CD4-positive, alpha-beta T cell treated with Interleukin-1 beta for 1 hour (primary cell): ENCODE measurements around the gene AKNA.
A peak's percentile ranks its signal among the peaks of the same experiment; 100 is the strongest.

Experiments
- DNase-seq, 2 donors: peaks; one replicate each; pipeline ENCODE4 v3.0.0-alpha.2; 2020 to 2022

The AKNA gene

DNA sequence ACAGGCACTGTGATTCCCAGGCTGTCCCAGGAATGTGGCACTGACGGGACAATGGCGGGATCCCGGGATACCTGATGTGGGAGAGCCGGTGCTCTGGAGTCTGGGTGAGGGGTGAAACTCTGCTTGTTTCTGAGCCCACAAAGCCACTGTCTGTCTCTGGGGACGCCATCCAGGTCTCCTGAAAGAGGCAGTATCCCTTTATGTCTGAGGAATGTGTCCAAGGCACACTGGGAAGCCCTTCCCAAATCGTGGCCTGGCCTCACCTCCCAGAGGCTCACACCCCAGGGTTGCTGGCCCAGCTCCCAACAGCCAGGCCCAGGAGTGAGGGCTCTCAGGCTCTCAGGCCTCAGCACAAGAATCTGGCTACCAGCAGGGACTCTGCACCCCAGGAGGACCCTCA, 31.0 kb downstream of the AKNA start:
- no peak for DNase-seq

DNA sequence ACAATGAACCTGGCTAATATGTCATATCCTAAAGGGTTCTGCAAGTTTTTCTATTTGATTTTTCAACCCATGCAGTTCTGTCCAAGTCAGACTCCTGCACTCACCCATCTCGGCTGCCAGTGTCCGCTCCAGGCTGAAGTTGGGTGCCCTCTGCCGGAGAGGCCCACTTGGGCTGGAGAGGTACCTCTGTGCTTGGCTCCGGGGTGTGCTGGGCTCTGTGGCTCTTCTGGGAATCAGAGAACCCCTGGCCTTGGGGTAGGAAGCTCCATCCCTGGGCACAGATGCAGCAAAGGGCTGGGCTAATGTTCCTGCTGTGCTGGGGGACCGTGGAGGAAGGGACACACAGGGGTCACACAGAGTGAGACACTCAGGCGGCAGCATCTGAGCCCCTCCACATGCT, 32.0 kb downstream of the AKNA start:
- no peak for DNase-seq

DNA sequence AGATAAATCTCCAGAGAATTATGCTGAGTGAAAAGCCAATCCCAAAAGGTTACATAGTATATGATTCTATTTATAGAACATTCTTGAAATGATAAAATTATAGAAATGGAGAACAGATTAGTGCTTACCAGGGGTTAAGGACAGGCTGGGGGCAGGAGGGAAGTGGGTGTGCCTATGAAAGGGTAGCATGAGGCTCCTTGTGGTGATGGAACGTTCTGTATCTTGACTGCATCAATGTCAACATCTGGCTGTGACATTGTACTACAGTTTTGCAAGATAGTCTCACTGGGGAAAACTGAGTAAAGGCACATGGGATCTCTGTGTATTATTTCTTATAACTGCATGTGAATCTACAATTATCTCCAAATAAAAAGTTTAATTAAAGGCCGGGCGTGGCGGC, 35.9 kb downstream of the AKNA start:
- DNase-seq = no peak

DNA sequence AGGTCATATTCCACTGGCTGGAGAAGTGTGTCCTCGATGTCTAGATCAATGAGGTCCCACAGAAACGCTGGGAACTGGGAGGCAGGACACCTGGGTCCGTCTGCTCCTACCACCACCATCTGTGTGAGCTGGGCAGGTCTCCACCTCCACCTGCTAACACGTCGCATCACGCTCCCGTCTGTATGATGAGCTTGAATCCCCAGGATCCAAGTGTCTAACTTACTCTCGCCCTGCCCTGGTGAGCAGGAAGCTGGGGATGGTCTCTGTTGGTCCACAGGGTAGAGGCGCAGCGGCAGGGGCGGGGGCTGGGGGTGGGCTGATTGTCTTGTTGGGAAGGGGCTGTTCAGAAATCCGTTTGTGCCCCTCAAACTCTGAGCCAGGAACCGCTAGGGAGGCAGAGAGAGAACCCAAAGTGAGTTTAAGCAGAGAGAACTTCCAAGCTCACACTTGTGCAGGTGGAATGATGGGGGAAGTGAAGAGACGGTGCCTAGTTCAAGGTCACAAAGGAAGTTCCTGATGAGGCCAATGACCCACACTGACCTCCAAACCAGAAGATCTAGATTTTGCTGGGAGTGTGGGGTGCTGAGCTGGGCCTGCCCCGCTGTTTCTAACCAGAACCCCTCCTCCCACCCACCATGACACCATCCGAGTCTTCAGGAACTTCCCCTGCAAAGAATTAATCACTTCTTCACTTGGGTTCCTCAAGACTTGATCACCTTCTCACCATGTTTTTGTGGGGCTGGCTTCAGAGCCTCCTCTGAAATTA, 37.0 kb downstream of the AKNA start:
- DNase-seq = no peak

DNA sequence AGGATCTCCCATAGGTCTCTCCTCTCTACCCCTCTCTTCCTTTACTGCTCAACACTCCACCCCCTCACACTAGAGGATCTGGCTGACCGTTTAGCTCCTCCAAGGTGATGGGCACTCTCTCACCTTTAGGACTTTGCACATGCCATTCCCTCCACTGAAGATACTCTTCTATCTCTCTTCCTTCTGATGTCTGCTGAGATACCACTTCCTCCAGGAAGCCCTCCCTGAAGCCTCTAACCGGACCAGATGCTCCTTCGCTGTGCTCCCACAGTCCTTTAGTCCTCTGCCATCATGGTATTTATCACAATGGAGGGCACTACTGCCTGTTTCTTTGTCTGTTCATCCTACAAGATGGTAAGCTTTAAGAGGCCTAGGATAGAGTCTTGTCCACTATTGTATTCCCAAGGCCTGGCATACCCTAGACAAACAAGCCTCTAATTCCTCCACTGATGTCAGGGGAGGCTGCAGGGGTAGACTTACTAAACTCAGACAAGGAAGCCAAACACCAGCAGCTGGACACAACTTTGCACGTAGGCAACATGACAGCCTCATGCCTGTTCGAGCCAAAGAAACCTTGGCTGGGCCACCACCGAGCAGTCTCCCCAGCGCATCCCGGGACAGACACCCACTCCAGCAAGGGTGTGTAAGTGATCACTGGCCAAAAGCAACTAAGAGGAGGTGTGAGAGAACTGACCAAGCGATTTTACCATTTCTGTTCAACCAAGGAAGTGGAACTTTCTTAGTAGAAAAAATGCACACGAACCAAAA, 37.9 kb downstream of the AKNA start:
- DNase-seq = no peak

DNA sequence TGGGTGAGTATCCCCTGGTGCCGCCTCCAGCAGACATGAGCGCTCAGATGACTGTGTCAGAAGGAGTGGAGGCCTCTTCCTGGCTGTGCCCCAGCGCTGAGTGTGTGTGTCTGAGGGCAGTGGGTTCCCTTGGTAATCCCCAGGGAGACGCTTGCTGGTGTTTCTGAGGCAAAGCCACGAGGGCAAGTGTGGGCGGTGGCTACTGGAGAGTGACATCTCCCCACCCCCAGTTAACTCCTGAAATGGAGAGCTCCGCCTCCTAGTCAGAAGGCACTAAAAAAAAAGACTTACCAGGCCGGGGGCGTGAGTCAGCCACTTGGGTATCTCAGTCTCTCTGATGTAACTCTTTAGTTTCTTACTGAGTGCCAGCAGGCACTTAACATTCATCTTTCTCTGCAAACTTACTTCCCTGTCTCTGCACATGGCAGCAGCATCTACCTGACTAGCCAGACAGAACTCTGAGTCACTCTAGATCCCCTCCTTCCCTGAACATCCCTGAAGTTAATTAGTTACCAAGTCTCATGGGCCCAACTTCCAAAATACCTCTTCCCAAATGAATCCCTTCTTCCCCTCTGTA, 38.8 kb downstream of the AKNA start:
- DNase-seq = peak; percentile 55 to 83

DNA sequence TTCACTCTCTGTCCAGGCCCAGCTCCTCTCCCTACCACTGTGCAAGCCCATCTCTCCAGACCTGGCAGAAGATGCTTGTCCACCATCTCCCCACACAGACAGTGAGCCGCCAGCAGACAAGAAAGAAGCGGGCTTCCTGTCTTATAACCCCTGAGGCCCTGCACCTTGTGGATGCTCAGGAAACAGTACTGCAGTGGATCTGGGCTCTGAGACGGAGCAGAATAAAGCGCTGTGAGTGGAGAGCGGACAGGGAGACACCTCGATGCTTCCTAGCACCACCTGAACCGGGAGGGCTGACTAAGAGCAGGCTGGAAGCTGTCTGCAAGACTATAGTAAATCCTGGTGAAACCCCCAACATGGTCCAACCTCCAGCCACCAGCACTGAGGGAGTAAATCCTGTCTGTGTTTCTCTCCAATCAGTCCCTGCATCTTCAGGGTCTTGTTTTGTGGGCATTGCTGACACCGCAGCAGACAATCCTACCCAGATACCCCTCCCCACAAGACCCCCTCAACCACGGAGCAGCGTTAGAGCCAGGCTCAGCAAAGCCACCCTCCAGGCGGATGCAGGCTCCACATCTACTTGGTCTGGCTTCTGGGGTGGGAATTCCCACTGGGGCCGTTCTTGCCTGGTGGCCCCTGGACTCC, 39.4 kb downstream of the AKNA start:
- DNase-seq = no peak

DNA sequence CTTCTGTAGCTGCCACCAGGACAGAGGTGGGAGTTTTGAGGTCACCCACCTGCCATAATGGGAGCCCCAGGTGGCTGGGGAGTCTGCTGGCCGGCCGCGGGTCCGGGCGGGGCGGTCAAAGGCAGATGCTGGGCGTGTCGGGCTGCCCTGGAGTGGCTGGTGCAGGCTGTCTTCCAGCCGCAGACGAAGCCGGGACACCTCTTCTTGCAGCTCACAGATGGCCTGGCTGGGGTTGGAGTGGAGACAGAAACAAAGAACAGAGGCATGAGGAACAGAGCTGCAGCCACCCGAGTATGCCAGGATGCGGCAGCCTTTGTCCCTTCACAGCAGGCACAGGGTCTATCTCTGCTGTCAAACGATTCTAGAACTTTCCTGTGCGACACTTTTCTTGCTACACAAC, 40.1 kb downstream of the AKNA start:
- no peak for DNase-seq

DNA sequence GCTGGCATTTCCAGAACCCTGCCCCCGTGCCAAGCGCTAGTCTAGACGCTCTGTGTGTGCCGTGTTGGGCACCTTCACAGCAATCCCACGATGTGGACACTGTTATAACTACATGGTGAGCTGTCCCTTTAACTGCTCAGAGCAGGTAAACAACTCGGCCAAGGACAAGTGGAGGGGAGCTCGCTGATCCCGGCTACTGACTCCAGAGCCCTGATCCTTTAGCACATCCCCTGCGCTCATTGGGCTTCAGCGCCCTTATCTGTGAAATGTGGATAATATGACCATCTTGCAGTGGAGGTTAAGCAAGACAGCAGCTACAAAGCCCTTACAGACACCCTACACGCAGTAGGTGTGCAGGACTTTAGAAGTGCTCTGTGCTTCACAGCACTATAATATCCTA, 41.6 kb downstream of the AKNA start:
- no peak for DNase-seq

DNA sequence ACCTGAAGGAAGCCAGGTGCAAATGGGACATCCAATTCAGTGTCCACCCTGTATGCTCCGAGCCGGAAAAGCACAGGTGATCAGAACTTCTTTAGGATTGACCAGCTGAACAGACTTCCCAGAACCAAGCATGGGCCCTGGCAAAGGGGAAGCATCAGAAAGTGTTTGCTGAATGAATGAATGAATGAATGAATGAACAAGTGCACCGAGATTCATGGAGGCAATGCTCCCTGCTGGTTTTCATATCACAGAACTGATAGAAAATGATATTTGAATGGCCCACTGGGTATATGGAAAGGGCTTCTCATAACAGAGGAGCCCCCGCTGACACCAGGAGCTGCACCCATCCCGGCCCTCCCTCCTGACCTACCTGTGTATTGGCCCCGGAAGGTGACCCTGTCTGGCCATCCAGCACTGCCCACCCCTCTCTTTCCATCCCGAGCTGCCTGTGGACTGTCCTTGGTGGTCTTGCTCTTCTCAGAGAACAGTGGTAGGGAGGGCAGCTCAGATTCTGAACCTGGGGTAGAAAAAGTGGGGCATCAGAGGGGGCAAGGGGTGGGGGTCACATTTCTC, 42.2 kb downstream of the AKNA start:
- no peak for DNase-seq

DNA sequence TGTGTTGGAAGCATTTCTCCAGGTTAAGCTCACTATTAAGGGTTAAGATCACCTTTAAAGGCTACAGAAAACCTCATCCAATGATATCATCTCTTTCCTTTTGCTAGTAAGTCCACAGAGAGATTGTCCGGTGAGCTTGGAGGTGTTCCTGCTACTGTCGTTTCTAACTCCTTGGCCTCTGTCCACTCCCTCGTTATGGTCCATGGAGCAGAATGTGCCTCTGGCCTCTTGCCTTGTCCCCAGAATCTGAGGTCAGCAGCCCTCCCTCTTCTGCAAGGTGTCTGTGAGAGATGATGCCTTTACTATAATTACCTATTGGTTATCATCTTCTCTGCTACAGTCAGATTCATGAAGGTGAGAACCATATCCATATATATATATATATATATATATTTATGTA, 43.1 kb downstream of the AKNA start:
- no peak for DNase-seq

DNA sequence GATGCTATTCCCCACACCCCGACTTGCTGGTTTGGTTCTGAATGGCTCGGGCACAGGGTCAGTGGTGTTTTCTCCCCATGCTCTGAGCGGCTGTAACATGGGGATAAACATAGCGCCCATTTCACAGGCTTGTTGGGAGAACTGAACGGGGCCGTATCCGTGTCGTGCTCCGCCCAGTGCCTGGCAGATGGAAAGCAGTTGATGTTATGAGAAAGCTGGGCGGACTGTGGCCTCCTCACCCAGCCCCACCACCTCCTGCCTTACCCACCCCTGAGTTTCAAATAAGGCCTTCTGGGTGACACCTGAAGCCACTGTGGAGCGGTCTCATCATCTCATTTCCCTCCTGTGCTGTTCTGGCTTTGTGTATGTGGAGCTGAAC, 43.6 kb downstream of the AKNA start:
- DNase-seq = no peak

DNA sequence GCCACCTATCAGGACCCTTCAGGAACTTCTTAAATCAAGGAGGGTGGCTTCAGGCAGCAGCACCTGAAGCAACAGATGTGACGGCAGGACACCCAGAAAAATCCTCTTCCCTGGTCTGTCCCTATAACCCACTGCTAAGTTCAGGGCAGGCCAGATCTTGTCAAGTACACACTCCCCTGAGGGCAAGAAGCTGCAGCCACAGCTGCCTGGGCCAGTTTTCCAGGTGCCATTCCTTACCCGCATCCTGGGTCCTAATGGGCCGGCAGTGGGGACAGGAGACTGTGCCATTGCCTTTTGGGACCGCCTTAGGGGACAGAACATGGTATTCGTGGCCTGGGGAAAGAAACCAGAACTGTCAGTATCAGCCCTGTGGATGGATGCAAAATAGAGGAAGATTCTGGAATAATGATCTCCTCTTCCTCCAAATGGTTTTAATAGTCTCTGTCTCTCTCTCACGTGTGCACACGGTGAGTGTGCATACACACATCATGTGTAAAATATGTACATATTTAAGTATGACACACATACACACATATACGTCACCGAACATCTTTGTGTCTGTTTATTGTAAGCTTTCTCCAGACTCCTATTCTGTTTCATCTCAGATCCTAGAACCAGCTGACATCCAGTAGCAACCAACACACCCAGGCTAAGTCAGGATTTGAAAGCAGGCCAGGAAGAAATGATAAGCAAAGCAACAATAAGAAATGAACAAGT, 44.2 kb downstream of the AKNA start:
- DNase-seq = no peak

DNA sequence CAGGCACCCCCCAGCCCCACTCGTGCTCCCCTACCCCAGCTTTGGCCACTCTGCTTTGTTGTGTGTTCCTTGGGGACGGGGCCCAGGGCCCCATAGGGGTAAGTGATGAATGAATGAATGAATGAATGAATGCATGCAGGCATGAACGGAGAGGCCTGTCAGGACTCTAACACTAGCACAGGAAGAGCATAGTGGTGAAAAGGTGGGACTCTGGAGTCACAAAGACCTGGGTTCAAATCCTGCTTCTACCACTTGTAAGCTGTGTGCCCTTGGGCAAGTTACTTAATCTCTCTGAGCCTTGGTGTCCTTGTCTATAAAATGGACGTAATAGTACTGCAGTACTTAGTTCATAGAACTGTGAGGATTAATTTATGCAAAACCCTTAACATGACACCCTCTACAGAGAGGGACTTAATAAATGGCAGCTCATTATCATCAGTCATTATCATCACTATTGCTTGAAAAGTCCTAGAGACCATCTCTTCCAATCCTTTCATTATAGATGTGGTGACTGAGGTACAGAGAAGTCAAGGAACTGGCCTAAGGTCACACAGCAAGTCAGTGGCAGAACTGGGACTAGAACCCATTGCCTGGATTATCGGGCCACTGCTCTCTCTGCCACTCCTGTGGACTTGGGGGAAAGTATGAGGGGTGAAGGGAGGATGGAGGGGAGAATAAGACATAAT, 44.9 kb downstream of the AKNA start:
- DNase-seq = no peak

DNA sequence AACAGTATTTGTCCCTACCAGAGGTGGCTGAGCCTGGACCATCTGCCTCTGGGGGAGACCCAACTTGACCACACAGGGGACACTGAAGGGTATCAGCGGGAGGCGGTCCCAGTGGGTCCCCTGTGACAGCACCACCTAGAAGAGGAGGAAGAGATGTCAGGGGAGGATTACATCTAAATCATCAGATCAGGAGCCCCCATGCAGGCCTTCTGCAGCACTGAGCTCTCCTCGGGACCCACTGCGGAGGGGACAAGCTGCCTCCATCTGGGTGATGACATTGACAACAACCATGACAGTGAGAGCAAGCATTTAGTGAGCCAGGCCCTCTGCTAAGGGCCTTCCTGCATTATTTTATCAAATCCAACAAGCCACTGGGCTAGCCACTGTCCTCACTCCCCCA, 45.8 kb downstream of the AKNA start:
- DNase-seq = no peak

DNA sequence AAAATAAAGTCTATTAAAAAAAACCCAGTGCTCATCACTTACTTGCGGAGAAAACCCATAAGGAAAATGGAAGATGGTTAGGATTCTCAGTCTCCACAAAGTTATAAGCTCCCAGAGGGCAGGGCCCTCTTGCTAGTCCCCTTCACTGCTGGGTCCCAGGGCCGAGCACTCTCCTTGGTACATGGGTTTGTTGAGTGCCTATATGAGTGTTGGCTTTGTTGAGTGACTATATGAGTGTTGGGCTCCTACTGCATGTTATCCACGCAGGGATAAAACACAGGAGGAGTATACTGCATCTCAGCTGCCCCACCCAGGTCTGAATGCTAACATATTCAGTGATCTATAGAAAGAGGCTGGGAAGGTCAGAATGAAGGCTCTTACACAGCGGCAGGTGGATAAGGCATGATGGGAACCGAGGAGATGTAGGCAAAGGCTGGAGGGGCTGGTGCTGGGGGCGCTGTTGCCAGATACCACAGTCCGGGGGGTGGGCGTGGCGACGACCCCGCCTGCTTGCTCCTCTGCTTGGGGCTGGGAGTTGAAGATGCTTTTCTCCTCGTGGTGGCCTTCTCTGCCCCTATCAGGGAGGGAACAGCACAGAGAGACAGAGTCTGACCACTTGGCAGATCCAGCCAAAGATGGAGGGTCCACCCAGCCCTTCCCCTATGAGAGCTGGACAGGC, 46.5 kb downstream of the AKNA start:
- DNase-seq = no peak

DNA sequence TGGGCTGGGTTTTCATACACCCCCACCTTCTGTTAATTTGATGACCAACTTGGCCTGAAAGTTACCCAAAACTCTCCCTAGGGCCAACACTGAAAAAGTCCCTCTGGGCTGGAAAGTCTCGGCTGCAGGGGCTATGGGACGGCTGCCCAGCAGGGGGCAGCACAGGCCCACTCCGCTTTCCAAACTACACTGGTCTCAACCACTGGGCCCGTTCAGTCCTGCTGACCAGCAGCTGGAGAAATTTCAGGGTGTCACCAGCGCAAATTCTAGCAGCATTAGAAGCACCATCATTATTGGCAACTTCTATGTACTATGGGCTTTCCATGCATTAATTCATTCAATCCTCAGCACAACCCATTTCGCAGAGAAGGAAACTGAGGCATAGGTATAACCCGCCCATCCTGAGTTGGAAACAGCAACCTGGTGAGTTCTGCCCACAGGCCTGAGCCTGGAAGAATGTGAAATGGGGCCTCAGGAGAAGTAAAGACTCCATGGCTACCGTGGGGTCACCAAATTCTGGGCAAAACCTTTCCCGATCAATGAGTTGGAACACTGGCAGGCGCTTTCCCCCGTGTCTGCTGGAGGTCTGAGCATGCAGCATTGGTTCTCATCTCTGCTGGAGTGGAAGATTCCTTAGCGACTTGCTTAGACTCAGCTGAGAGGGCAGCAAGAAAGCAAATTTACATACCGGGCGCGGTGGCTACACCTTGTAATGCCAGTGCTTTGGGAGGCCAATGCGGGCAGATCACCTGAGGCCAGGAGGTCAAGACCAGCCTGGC, 48.5 kb downstream of the AKNA start:
- DNase-seq = peak; percentile 56 to 60

DNA sequence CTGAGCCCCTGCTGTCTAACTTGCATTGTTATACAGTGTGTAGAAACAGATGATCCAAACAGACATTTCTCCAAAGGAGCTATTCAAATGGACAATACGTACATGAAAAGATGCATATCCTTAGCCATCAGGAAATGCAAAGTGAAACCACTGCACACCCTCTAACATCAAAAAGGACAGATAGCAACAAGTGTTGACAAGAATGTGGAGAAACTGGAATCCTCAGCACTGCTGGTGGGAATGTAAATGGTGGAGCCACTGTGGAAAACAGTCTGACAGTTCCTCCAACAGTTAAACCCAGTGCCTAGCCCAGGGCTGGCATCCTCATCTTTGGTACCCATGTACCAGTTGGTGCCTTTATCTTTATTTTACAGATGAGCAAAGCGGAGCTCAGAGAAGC, 49.6 kb downstream of the AKNA start:
- DNase-seq = no peak

DNA sequence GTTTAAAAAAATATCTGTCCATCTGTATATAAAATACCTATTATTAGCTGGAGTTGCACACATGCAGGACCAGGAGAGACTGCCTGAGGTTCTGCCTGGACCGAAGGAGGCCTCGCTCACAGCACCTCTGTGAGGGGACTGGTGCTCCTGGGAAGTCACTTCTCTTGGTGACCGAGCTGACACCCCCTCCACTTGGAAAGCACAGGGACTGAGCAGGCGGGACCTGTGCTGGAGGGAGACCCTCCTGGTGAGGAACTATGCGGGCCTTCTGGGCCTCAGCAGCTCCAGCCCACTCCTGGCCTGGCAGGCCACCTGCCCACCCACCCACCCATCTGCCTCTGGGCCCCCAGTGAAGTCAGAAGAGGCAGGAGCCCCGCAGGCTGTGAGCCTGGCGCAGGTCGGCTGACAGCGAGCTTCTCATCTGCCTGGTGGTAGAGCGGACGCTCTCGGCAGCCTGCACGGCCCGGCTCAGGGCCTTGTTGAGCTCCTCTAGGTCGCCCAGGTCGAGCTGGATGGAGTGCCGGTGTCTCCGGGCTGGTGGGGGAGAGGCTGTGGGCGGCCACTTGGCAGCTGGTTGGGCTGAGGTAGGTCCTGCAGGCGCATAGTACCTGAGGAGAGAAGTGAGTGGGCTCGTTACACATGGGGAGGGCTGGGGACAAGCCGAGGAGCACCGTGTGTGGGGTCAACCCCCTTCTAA, 50.9 kb downstream of the AKNA start:
- DNase-seq = no peak

DNA sequence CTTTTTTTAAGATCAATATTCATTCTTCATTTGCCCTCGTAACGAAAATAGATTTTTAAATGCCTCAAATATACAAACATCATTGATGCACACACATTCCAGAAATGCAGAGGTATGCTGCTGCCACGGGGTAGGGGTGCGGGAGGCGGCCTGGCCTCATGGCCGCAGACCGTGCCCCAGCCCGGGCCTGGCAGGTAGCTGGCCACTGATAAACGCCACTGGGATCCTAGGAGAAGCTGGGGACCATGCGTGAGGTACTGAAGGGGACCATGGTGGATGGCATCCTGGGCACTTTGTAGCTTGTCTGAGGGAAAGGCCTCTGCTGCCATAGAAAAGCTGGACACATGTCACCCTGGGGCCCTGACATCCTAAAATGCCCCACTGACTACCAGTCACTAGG, 51.6 kb downstream of the AKNA start:
- no peak for DNase-seq
